ENCODE results near the gene NUMBL.

NUMBL gene

GRCh38 chr19:40630571-40631160, 59.8 kb downstream of the NUMBL start:
- Histone ChIP-seq H3K27me3 (ENCODE audit: insufficient read depth, poor library complexity, severe bottlenecking) (no peaks in the 10 kb centered on the region), H3K4me3 (replicated peaks; ENCODE audit: insufficient read depth, low read length) (no peak overlapping the region), H3K27ac (replicated peaks) (no peak overlapping the region)
- DNase-seq (ENCODE audit: low read depth in 1 of 2, low spot score in 1 of 2) = no peak
- TF ChIP-seq GABPA (IDR thresholded peaks at IDR 0.05; ENCODE audit: low read depth) (no peak), SPI1 (IDR thresholded peaks at IDR 0.05; ENCODE audit: borderline replicate concordance, low read depth) (no peak), POLR2AphosphoS5 (IDR thresholded peaks at IDR 0.05; ENCODE audit: low read depth) (no peak), REST (IDR thresholded peaks at IDR 0.05; ENCODE audit: insufficient replicate concordance, low read depth) (no peak)

- TF ChIP-seq CTCF (IDR thresholded peaks at IDR 0.05; ENCODE audit: insufficient read depth, low read length) = no peak
- TF ChIP-seq GABPA (IDR thresholded peaks at IDR 0.05; ENCODE audit: low read depth) = no peak
- no peak for TF ChIP-seq POLR2AphosphoS5 (IDR thresholded peaks at IDR 0.05; ENCODE audit: low read depth)
- TF ChIP-seq REST (IDR thresholded peaks at IDR 0.05; ENCODE audit: insufficient replicate concordance, low read depth) = no peak
- no peak for TF ChIP-seq SPI1 (IDR thresholded peaks at IDR 0.05; ENCODE audit: borderline replicate concordance, low read depth)
- DNase-seq (ENCODE audit: low read depth in 1 of 2, low spot score in 1 of 2) = no peak
- no peak overlapping the region for H3K4me3 ChIP-seq (replicated peaks; ENCODE audit: insufficient read depth, low read length)
- H3K27me3 ChIP-seq (ENCODE audit: insufficient read depth, poor library complexity, severe bottlenecking) = no peaks in the 10 kb centered on the region
- H3K27ac ChIP-seq (replicated peaks) = no peak overlapping the region
Measured at GRCh38 chr19:40629346-40629745, 61.1 kb downstream of the NUMBL start.

GRCh38 chr19:40627486-40628279, 62.8 kb downstream of the NUMBL start:
- H3K4me3 ChIP-seq (replicated peaks; ENCODE audit: insufficient read depth, low read length) = no peak overlapping the region
- DNase-seq (ENCODE audit: low read depth in 1 of 2, low spot score in 1 of 2) = no peak
- TF ChIP-seq SPI1 (IDR thresholded peaks at IDR 0.05; ENCODE audit: borderline replicate concordance, low read depth) (no peak), GABPA (IDR thresholded peaks at IDR 0.05; ENCODE audit: low read depth) (no peak), REST (IDR thresholded peaks at IDR 0.05; ENCODE audit: insufficient replicate concordance, low read depth) (no peak)

GRCh38 chr19:40626918-40627317, 63.5 kb downstream of the NUMBL start:
- Histone ChIP-seq H3K27me3 (ENCODE audit: insufficient read depth, poor library complexity, severe bottlenecking) (no peaks in the 10 kb centered on the region), H3K27ac (replicated peaks) (no peak overlapping the region), H3K4me3 (replicated peaks; ENCODE audit: insufficient read depth, low read length) (no peak overlapping the region)
- TF ChIP-seq POLR2AphosphoS5 (IDR thresholded peaks at IDR 0.05; ENCODE audit: low read depth) (no peak), GABPA (IDR thresholded peaks at IDR 0.05; ENCODE audit: low read depth) (no peak), SPI1 (IDR thresholded peaks at IDR 0.05; ENCODE audit: borderline replicate concordance, low read depth) (no peak), REST (IDR thresholded peaks at IDR 0.05; ENCODE audit: insufficient replicate concordance, low read depth) (no peak), CTCF (IDR thresholded peaks at IDR 0.05; ENCODE audit: insufficient read depth, low read length) (no peak)
- no peak for DNase-seq (ENCODE audit: low read depth in 1 of 2, low spot score in 1 of 2)

More at GRCh38 chr19:40627486-40628279, 62.8 kb downstream of the NUMBL start:
- no peak overlapping the region for H3K27ac ChIP-seq (replicated peaks)
- no peaks in the 10 kb centered on the region for H3K27me3 ChIP-seq (ENCODE audit: insufficient read depth, poor library complexity, severe bottlenecking)
